ENCODE results near the gene CELF3. TPM values are rescaled to one million over a fixed set of nuclear protein-coding genes. Genes with fewer than 3 reads are reported as not detected.
"Not testable (repeated sequence)": the region's sequence is repeated elsewhere in the genome, so short reads cannot be mapped to it uniquely, and the experiment has no call there.

The CELF3 gene
- total and polyA plus RNA-seq, 2 experiments from 2014 or later, result not detected

GRCh38 chr1:151684128-151684527 is 32.5 kb downstream of the CELF3 start:
- H3K9ac ChIP-seq, result no peak overlapping the region
- no peak overlapping the region for H3K4me3 ChIP-seq
- no peaks in the 10 kb centered on the region for H4K20me1 ChIP-seq (ENCODE audit: insufficient read depth)
- no peak overlapping the region for H3K27ac ChIP-seq
- H3K79me2 ChIP-seq (ENCODE audit: insufficient read depth), result no peaks in the 10 kb centered on the region
- no peaks in the 10 kb centered on the region for H3K9me2 ChIP-seq (ENCODE audit: insufficient read depth)
- in situ Hi-C loops (cut with MboI), result no loop called here
- H3K4me1 ChIP-seq (ENCODE audit: insufficient read depth), result peaks cover 22% of the 10 kb centered on the region
- H3K36me3 ChIP-seq (ENCODE audit: low read depth), result peaks cover 6% of the 10 kb centered on the region; the same call in 1 of the 2 replicates
- no peak for TF ChIP-seq EZH2phosphoT487 (IDR thresholded peaks at IDR 0.05; ENCODE audit: insufficient read depth, low read depth)
- TF ChIP-seq EZH2 (IDR thresholded peaks at IDR 0.05; ENCODE audit: insufficient read depth, poor library complexity, severe bottlenecking), result no peak
- H3K4me2 ChIP-seq (ENCODE audit: unreplicated experiment), result no peak overlapping the region
- peaks cover 16% of the 10 kb centered on the region for H3F3A ChIP-seq (ENCODE audit: insufficient read depth)
- no peaks in the 10 kb centered on the region for H3K9me3 ChIP-seq (ENCODE audit: low read depth)
- WGBS, 2 experiments (ENCODE audit: low coverage in 1 of 2, low lambda C conversion rate in 2 of 2, missing lambda C conversion rate in 2 of 2), result 83 to 88% methylated on average over 2 of the region's 2 CpGs
- no peaks in the 10 kb centered on the region for H3K27me3 ChIP-seq (replicated peaks; ENCODE audit: insufficient read depth)
- H2AFZ ChIP-seq, result no peak overlapping the region
- no peak for DNase-seq

GRCh38 chr1:151682901-151683300 is 33.7 kb downstream of the CELF3 start:
- 89 to 91% methylated on average over 7 of the region's 7 CpGs for WGBS, 2 experiments (ENCODE audit: low coverage in 1 of 2, low lambda C conversion rate in 2 of 2, missing lambda C conversion rate in 2 of 2)
- H3K79me2 ChIP-seq (ENCODE audit: insufficient read depth); H3K9ac ChIP-seq; H4K20me1 ChIP-seq (ENCODE audit: insufficient read depth); H3K27ac ChIP-seq; H3K36me3 ChIP-seq (ENCODE audit: low read depth); H3K9me3 ChIP-seq (ENCODE audit: low read depth); H3K4me3 ChIP-seq; H2AFZ ChIP-seq; H3K9me2 ChIP-seq (ENCODE audit: insufficient read depth); DNase-seq; H3K4me2 ChIP-seq (ENCODE audit: unreplicated experiment); H3K27me3 ChIP-seq (replicated peaks; ENCODE audit: insufficient read depth); in situ Hi-C loops (cut with MboI): not testable (repeated sequence)
- H3F3A ChIP-seq (ENCODE audit: insufficient read depth), result peaks cover 16% of the 10 kb centered on the region
- peaks cover 22% of the 10 kb centered on the region for H3K4me1 ChIP-seq (ENCODE audit: insufficient read depth)

GRCh38 chr1:151681923-151682322 is 34.7 kb downstream of the CELF3 start:
- in situ Hi-C loops (cut with MboI), result no loop called here
- no peak for DNase-seq
- H2AFZ ChIP-seq, result no peak overlapping the region
- H3K4me1 ChIP-seq (ENCODE audit: insufficient read depth), result peaks cover 22% of the 10 kb centered on the region
- H3K9ac ChIP-seq, result no peak overlapping the region
- H3K9me2 ChIP-seq (ENCODE audit: insufficient read depth), result no peaks in the 10 kb centered on the region
- H3F3A ChIP-seq (ENCODE audit: insufficient read depth), result peaks cover 16% of the 10 kb centered on the region
- TF ChIP-seq EZH2 (IDR thresholded peaks at IDR 0.05; ENCODE audit: insufficient read depth, poor library complexity, severe bottlenecking), result no peak
- no peak for TF ChIP-seq EZH2phosphoT487 (IDR thresholded peaks at IDR 0.05; ENCODE audit: insufficient read depth, low read depth)
- peaks cover 6% of the 10 kb centered on the region; the same call in 1 of the 2 replicates for H3K36me3 ChIP-seq (ENCODE audit: low read depth)
- no peak overlapping the region for H3K4me2 ChIP-seq (ENCODE audit: unreplicated experiment)
- H4K20me1 ChIP-seq (ENCODE audit: insufficient read depth), result no peaks in the 10 kb centered on the region
- H3K9me3 ChIP-seq (ENCODE audit: low read depth), result no peaks in the 10 kb centered on the region
- H3K27ac ChIP-seq, result no peak overlapping the region
- no peaks in the 10 kb centered on the region for H3K79me2 ChIP-seq (ENCODE audit: insufficient read depth)
- WGBS, 2 experiments (ENCODE audit: low coverage in 1 of 2, low lambda C conversion rate in 2 of 2, missing lambda C conversion rate in 2 of 2), result 87 to 88% methylated on average over 2 of the region's 2 CpGs
- no peak overlapping the region for H3K4me3 ChIP-seq
- no peaks in the 10 kb centered on the region for H3K27me3 ChIP-seq (replicated peaks; ENCODE audit: insufficient read depth)

- WGBS, 2 experiments (ENCODE audit: low coverage in 1 of 2, low lambda C conversion rate in 2 of 2, missing lambda C conversion rate in 2 of 2), result 0 to 2% methylated on average over 3 of the region's 3 CpGs
- H3K9me2 ChIP-seq (ENCODE audit: insufficient read depth), result no peaks in the 10 kb centered on the region
- H3K9ac ChIP-seq, result no peak overlapping the region
- DNase-seq, result peak; percentile 82
- H3F3A ChIP-seq (ENCODE audit: insufficient read depth), result peaks cover 16% of the 10 kb centered on the region
- TF ChIP-seq EZH2phosphoT487 (IDR thresholded peaks at IDR 0.05; ENCODE audit: insufficient read depth, low read depth), result no peak
- TF ChIP-seq EZH2 (IDR thresholded peaks at IDR 0.05; ENCODE audit: insufficient read depth, poor library complexity, severe bottlenecking), result no peak
- peaks cover 22% of the 10 kb centered on the region for H3K4me1 ChIP-seq (ENCODE audit: insufficient read depth)
- no peaks in the 10 kb centered on the region for H3K79me2 ChIP-seq (ENCODE audit: insufficient read depth)
- in situ Hi-C loops (cut with MboI), result no loop called here
- H2AFZ ChIP-seq, result peak overlapping the region; percentile 34
- no peaks in the 10 kb centered on the region for H4K20me1 ChIP-seq (ENCODE audit: insufficient read depth)
- H3K9me3 ChIP-seq (ENCODE audit: low read depth), result no peaks in the 10 kb centered on the region
- H3K27me3 ChIP-seq (replicated peaks; ENCODE audit: insufficient read depth), result no peaks in the 10 kb centered on the region
- H3K36me3 ChIP-seq (ENCODE audit: low read depth), result peaks cover 6% of the 10 kb centered on the region; the same call in 1 of the 2 replicates
- H3K27ac ChIP-seq, result peak overlapping the region; percentile 62
- peak overlapping the region; percentile 31 for H3K4me3 ChIP-seq
- peak overlapping the region; percentile 71 for H3K4me2 ChIP-seq (ENCODE audit: unreplicated experiment)
These were observed 35.8 kb downstream of the CELF3 start for GRCh38 chr1:151680826-151681225.

GRCh38 chr1:151680391-151680790 is 36.2 kb downstream of the CELF3 start:
- Histone ChIP-seq H3K36me3 (ENCODE audit: low read depth) (peaks cover 5% of the 10 kb centered on the region; the same call in 1 of the 2 replicates), H3K9me3 (ENCODE audit: low read depth) (no peaks in the 10 kb centered on the region), H3K27me3 (replicated peaks; ENCODE audit: insufficient read depth) (no peaks in the 10 kb centered on the region), H2AFZ (peak overlapping the region; percentile 34), H3K9me2 (ENCODE audit: insufficient read depth) (no peaks in the 10 kb centered on the region), H3K79me2 (ENCODE audit: insufficient read depth) (no peaks in the 10 kb centered on the region), H3K27ac (peak overlapping the region; percentile 62), H3K4me3 (peak overlapping the region; percentile 31), H4K20me1 (ENCODE audit: insufficient read depth) (no peaks in the 10 kb centered on the region), H3K9ac (no peak overlapping the region), H3K4me1 (ENCODE audit: insufficient read depth) (peaks cover 22% of the 10 kb centered on the region), H3F3A (ENCODE audit: insufficient read depth) (peaks cover 16% of the 10 kb centered on the region), H3K4me2 (ENCODE audit: unreplicated experiment) (peak overlapping the region; percentile 71)
- in situ Hi-C loops (cut with MboI), result no loop called here
- DNase-seq, result peak; percentile 63
- TF ChIP-seq EZH2 (IDR thresholded peaks at IDR 0.05; ENCODE audit: insufficient read depth, poor library complexity, severe bottlenecking) (no peak), EZH2phosphoT487 (IDR thresholded peaks at IDR 0.05; ENCODE audit: insufficient read depth, low read depth) (no peak)
- 63 to 67% methylated on average over 4 of the region's 4 CpGs for WGBS, 2 experiments (ENCODE audit: low coverage in 1 of 2, low lambda C conversion rate in 2 of 2, missing lambda C conversion rate in 2 of 2)
